Stimulated activated naive CD8-positive, alpha-beta T cell treated with anti-CD3 and anti-CD28 coated beads, Interleukin-15, amount 100 ng/mL, for 72 hours (primary cell): ENCODE data around the gene FRRS1L.

ENCODE experiments used
- ATAC-seq: fragments of 150-1000 bp; cut with Tn5 transposase; 2 replicates; pipeline ENCODE4 v1.10.0; 2021; ENCODE audit warnings: mild to moderate bottlenecking, moderate library complexity
- DNase-seq, 2 donors: peaks; one replicate each; pipeline ENCODE4 v3.0.0; 2021 to 2022
- H3K27ac Mint-ChIP-seq, 2 donors: one replicate each; pipeline ENCODE4 v1.8.0; 2022; ENCODE audit warnings: mild to moderate bottlenecking in 2 of 2, mixed read lengths in 2 of 2, moderate library complexity in 2 of 2
- H3K27me3 Mint-ChIP-seq: one replicate; pipeline ENCODE4 v1.8.0; 2022; ENCODE audit warnings: mixed read lengths
- H3K4me1 Mint-ChIP-seq: one replicate; pipeline ENCODE4 v1.8.0; 2022; ENCODE audit warnings: mild to moderate bottlenecking, mixed read lengths
- H3K4me3 Mint-ChIP-seq, 2 donors: one replicate each; pipeline ENCODE4 v1.8.0; 2022; ENCODE audit warnings: mild to moderate bottlenecking in 2 of 2, mixed read lengths in 2 of 2, moderate library complexity in 1 of 2
- H3K9me3 Mint-ChIP-seq, 2 donors: one replicate each; pipeline ENCODE4 v1.8.0; 2022; ENCODE audit warnings: mixed read lengths in 2 of 2

The FRRS1L gene

GRCh38 chr9:109166771-109167601 lies at the start of gene FRRS1L:
Gene FRRS1L (minus strand): TSS chr9:109167249. CDS start chr9:109167138, 111 bp downstream.
- H3K9me3 Mint-ChIP-seq = peaks cover 0 to 9% of the 10 kb centered on the region in 2 donors
- H3K4me1 Mint-ChIP-seq = peaks cover 14% of the 10 kb centered on the region
- H3K27me3 Mint-ChIP-seq = peaks cover 82% of the 10 kb centered on the region
- H3K27ac Mint-ChIP-seq = peak within 1 kb of the TSS; percentile 63 to 79
- DNase-seq = no peak
- ATAC-seq = peak; percentile 52
- H3K4me3 Mint-ChIP-seq = peak within 1 kb of the TSS; percentile 67 to 88

GRCh38 chr9:109214414-109214813 lies 47.4 kb upstream of the FRRS1L start:
- ATAC-seq = no peak
- Mint-ChIP-seq H3K9me3 (no peaks in the 10 kb centered on the region), H3K4me1 (no peaks in the 10 kb centered on the region)

GRCh38 chr9:109213285-109214121 lies 46.5 kb upstream of the FRRS1L start:
- no peak overlapping the region for H3K4me3 Mint-ChIP-seq
- no peaks in the 10 kb centered on the region for H3K9me3 Mint-ChIP-seq
- no peak overlapping the region for H3K27ac Mint-ChIP-seq
- ATAC-seq (no peak), DNase-seq (no peak)
- H3K4me1 Mint-ChIP-seq = no peaks in the 10 kb centered on the region
- H3K27me3 Mint-ChIP-seq = peaks cover 16% of the 10 kb centered on the region

More at GRCh38 chr9:109214414-109214813, 47.4 kb upstream of the FRRS1L start:
- Mint-ChIP-seq H3K27me3 (peaks cover 22% of the 10 kb centered on the region), H3K27ac (no peak overlapping the region), H3K4me3 (no peak overlapping the region)
- no peak for DNase-seq

GRCh38 chr9:109212768-109213167 lies 45.7 kb upstream of the FRRS1L start:
- H3K9me3 Mint-ChIP-seq = no peaks in the 10 kb centered on the region
- no peaks in the 10 kb centered on the region for H3K4me1 Mint-ChIP-seq
- DNase-seq = no peak
- no peak overlapping the region for H3K4me3 Mint-ChIP-seq
- H3K27ac Mint-ChIP-seq = no peak overlapping the region
- H3K27me3 Mint-ChIP-seq = peaks cover 13% of the 10 kb centered on the region
- no peak for ATAC-seq

- H3K9me3 Mint-ChIP-seq = no peaks in the 10 kb centered on the region
Measured at GRCh38 chr9:109206670-109207069, 39.6 kb upstream of the FRRS1L start.

GRCh38 chr9:109205526-109205925 lies 38.5 kb upstream of the FRRS1L start:
- DNase-seq = no peak
- Mint-ChIP-seq H3K27ac (no peak overlapping the region), H3K9me3 (no peaks in the 10 kb centered on the region), H3K4me1 (no peaks in the 10 kb centered on the region), H3K27me3 (peaks cover 15% of the 10 kb centered on the region), H3K4me3 (no peak overlapping the region)
- ATAC-seq = no peak

More at GRCh38 chr9:109206670-109207069, 39.6 kb upstream of the FRRS1L start:
- H3K4me3 Mint-ChIP-seq = no peak overlapping the region
- no peak for DNase-seq
- H3K4me1 Mint-ChIP-seq = no peaks in the 10 kb centered on the region
- peaks cover 15% of the 10 kb centered on the region for H3K27me3 Mint-ChIP-seq
- no peak for ATAC-seq
- no peak overlapping the region for H3K27ac Mint-ChIP-seq

GRCh38 chr9:109203761-109204360 lies 36.8 kb upstream of the FRRS1L start:
- Mint-ChIP-seq H3K4me1 (peaks cover 6% of the 10 kb centered on the region), H3K27ac (no peak overlapping the region), H3K9me3 (no peaks in the 10 kb centered on the region), H3K27me3 (peaks cover 25% of the 10 kb centered on the region), H3K4me3 (no peak overlapping the region)
- no peak for DNase-seq
- ATAC-seq = no peak

GRCh38 chr9:109199676-109200075 lies 32.6 kb upstream of the FRRS1L start:
- Mint-ChIP-seq H3K4me3 (no peak overlapping the region), H3K27ac (no peak overlapping the region), H3K4me1 (peaks cover 8% of the 10 kb centered on the region), H3K9me3 (no peaks in the 10 kb centered on the region), H3K27me3 (peaks cover 10% of the 10 kb centered on the region)
- DNase-seq (no peak), ATAC-seq (no peak)

- peak; percentile 62 for ATAC-seq
- Mint-ChIP-seq H3K4me3 (no peak overlapping the region), H3K4me1 (peaks cover 8% of the 10 kb centered on the region), H3K27me3 (peaks cover 10% of the 10 kb centered on the region), H3K27ac (no peak overlapping the region), H3K9me3 (no peaks in the 10 kb centered on the region)
- no peak for DNase-seq
Measured at GRCh38 chr9:109198736-109199382, 31.8 kb upstream of the FRRS1L start.

- no peak for DNase-seq
- Mint-ChIP-seq H3K27me3 (peaks cover 2% of the 10 kb centered on the region), H3K4me1 (peaks cover 4% of the 10 kb centered on the region), H3K4me3 (no peak overlapping the region), H3K27ac (no peak overlapping the region), H3K9me3 (no peaks in the 10 kb centered on the region)
- ATAC-seq = no peak
Measured at GRCh38 chr9:109193974-109194556, 27.0 kb upstream of the FRRS1L start.

GRCh38 chr9:109192732-109193361 lies 25.8 kb upstream of the FRRS1L start:
- Mint-ChIP-seq H3K4me3 (no peak overlapping the region), H3K4me1 (peaks cover 7% of the 10 kb centered on the region), H3K27me3 (no peaks in the 10 kb centered on the region), H3K9me3 (no peaks in the 10 kb centered on the region), H3K27ac (no peak overlapping the region)
- ATAC-seq (no peak), DNase-seq (no peak)

GRCh38 chr9:109191746-109192145 lies 24.7 kb upstream of the FRRS1L start:
- no peak for DNase-seq
- Mint-ChIP-seq H3K4me3 (no peak overlapping the region), H3K27me3 (peaks cover 6% of the 10 kb centered on the region), H3K4me1 (peaks cover 7% of the 10 kb centered on the region), H3K27ac (peak overlapping the region in 1 of 2 donors; percentile 72), H3K9me3 (no peaks in the 10 kb centered on the region)
- no peak for ATAC-seq

- ATAC-seq = no peak
- Mint-ChIP-seq H3K4me3 (no peak overlapping the region), H3K4me1 (peaks cover 7% of the 10 kb centered on the region), H3K9me3 (no peaks in the 10 kb centered on the region), H3K27ac (peak overlapping the region in 1 of 2 donors; percentile 19), H3K27me3 (peaks cover 6% of the 10 kb centered on the region)
- DNase-seq = no peak
Measured at GRCh38 chr9:109190151-109190550, 23.1 kb upstream of the FRRS1L start.

GRCh38 chr9:109186857-109187520 lies 19.9 kb upstream of the FRRS1L start:
- H3K9me3 Mint-ChIP-seq = no peaks in the 10 kb centered on the region
- H3K4me3 Mint-ChIP-seq = no peak overlapping the region
- H3K4me1 Mint-ChIP-seq = peaks cover 8% of the 10 kb centered on the region
- no peak overlapping the region for H3K27ac Mint-ChIP-seq
- peaks cover 6% of the 10 kb centered on the region for H3K27me3 Mint-ChIP-seq
- ATAC-seq (no peak), DNase-seq (no peak)
